DMS 273 treated with DMSO at 0.1 percent for 48 hours (cell line): ENCODE data around the gene TP53BP1.
"Not testable (repeated sequence)": the region's sequence is repeated elsewhere in the genome, so short reads cannot be mapped to it uniquely, and the experiment has no call there.

Source experiments
- DNase-seq: peaks from one replicate; lab custom pipeline; 2025; lab: John Stamatoyannopoulos, UW

The TP53BP1 gene

GRCh38 chr15:43410572-43411214, 82.3 kb downstream of the TP53BP1 start:
- no peak for DNase-seq

GRCh38 chr15:43408789-43409188, 84.2 kb downstream of the TP53BP1 start:
- no peak for DNase-seq

DNA sequence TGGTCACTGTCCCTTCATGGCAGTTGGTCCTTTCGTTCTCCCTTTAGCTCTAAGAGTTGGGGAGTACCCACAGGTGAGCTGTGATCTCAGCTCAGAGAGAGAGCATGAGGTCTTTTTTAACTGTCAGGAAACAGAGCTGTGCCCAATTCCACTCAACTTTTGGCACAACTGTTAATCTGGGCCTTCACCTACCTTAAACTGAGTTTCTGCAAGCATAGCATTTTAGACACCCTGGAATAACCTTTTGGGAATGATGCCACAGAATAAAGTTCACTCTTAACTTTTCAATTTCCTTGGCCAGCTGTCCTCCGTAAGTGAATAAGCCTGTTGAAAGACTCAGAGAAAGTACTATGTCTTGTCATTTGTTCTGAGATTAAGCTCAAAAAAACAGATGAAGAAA, 86.1 kb downstream of the TP53BP1 start:
- DNase-seq = no peak

GRCh38 chr15:43406189-43406588, 86.8 kb downstream of the TP53BP1 start:
- DNase-seq = no peak

DNA sequence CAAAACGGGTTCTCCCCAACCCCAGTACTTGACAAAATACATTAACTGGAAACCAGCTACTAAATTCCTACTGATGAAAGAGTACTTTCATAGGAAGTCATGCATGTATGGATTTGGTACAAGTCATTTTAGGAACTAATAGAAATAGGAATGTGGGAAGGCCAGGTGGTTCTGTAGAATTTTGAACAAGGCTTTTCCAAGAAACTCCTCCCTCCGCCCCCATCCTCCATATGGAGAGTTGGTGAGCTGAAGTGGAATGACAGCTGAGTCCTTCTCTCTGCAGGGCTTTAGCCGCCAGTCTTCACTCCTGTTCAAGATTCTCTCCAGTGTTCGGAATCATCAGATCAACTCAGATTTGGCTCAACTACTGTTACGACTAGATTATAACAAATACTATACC, 88.8 kb downstream of the TP53BP1 start:
- no peak for DNase-seq

- no peak for DNase-seq
Measured at GRCh38 chr15:43403616-43404015, 89.3 kb downstream of the TP53BP1 start.

- DNase-seq = no peak
Measured at GRCh38 chr15:43402255-43402654, 90.7 kb downstream of the TP53BP1 start.

- DNase-seq = not testable (repeated sequence)
Measured at GRCh38 chr15:43393592-43393991, 99.4 kb downstream of the TP53BP1 start.

DNA sequence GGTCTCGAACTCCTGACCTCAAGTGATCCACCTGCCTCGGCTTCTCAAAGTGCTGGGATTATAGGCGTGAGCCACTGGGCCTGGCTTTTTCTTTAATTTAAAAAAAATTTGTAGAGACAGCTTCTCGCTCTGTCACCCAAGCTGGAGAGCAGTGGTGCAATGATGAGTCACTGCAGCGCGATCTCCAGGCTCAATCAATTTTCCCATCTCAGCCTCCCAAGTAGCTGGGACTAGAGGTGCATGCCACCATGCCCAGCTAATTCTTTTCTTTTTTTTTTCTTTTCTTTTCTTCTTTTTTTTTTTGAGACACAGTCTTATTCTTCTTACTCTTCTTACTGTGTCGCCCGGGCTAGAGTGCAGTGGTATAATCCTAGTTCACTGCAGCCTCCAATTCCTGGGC, 102.2 kb downstream of the TP53BP1 start:
- DNase-seq = no peak

- DNase-seq = no peak
Measured at GRCh38 chr15:43383070-43383469, 109.9 kb downstream of the TP53BP1 start.

DNA sequence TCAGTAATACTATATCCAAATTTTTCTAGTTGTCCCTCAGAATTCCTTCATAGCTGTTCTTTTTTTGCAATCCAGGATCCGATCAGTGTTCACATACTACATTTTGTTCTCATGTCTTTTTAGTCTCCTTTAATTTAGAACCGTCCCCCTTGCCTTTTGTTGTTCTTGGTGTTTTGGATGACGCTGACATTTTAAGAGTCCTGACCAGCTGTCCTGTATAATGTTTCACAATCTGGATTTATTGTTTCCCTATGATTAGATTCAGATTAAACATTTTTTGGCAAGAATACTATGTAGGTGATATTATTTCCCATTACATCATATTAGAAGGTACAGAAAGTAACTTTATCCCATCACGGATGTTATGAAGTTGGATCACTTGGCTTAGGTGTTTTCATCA, 110.6 kb downstream of the TP53BP1 start:
- DNase-seq = no peak

DNA sequence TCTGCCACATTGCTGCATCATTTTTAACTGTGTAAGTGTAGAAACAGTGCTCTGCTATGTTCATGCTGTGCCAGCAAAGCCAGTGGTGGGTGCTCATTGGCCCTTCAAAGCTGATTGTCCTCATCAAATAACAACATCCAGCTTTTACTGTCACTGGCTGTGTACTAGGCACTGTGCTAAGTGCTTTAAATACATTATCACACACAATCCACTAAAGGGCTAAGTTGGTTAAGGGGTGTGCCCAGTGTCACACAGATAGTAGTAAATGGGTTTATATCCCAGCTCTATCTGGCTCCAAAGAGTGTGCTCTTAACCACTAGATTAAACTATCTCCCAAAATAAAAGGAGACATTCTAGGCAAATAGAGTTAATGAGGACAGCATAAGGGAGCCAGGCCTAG, 114.4 kb downstream of the TP53BP1 start:
- no peak for DNase-seq

- no peak for DNase-seq
Measured at GRCh38 chr15:43376017-43376705, 116.8 kb downstream of the TP53BP1 start.

GRCh38 chr15:43370975-43371974, 121.7 kb downstream of the TP53BP1 start, which contains the start of the genes TUBGCP4 and ZSCAN29:
Gene TUBGCP4, plus strand, starts transcription at chr15:43371101. Its CDS starts 254 bp downstream, at chr15:43371355.
Gene ZSCAN29, minus strand, starts transcription at chr15:43371043. Its CDS starts 1,130 bp downstream, at chr15:43369913.
- no peak for DNase-seq

GRCh38 chr15:43370310-43370974, 122.5 kb downstream of the TP53BP1 start:
- DNase-seq = no peak

- no peak for DNase-seq
Measured at GRCh38 chr15:43361313-43361903, 131.5 kb downstream of the TP53BP1 start.

- no peak for DNase-seq
Measured at GRCh38 chr15:43360821-43361220, 132.1 kb downstream of the TP53BP1 start.
